UCSD-AML1 (cell line): ENCODE data around the gene CASP3.
A peak's percentile ranks its signal among the peaks of the same experiment; 100 is the strongest.

Experiments
- DNase-seq: peaks from one replicate; lab custom pipeline; 2025; ENCODE audit not compliant: unreplicated experiment; lab: John Stamatoyannopoulos, UW

CASP3 gene

GRCh38 chr4:184649026-184649970, at the start of gene CASP3, which contains the start of gene PRIMPOL:
Gene CASP3, minus strand, starts transcription at chr4:184649447. Its CDS starts 10,994 bp downstream, at chr4:184638453.
Gene PRIMPOL, plus strand, starts transcription at chr4:184649738. Its CDS starts 7,403 bp downstream, at chr4:184657141.
- DNase-seq, result peak; percentile 98

GRCh38 chr4:184697956-184698355, 48.7 kb upstream of the CASP3 start:
- DNase-seq, result no peak

- no peak for DNase-seq
These were observed 46.1 kb upstream of the CASP3 start for GRCh38 chr4:184695178-184695896.

GRCh38 chr4:184694412-184694956, 45.2 kb upstream of the CASP3 start:
- no peak for DNase-seq

GRCh38 chr4:184693056-184693455, 43.8 kb upstream of the CASP3 start:
- no peak for DNase-seq

GRCh38 chr4:184689681-184690080, 40.4 kb upstream of the CASP3 start:
- no peak for DNase-seq

GRCh38 chr4:184688447-184688846, 39.2 kb upstream of the CASP3 start:
- no peak for DNase-seq

- no peak for DNase-seq
These were observed 38.8 kb upstream of the CASP3 start for GRCh38 chr4:184688005-184688404.

- DNase-seq, result peak; percentile 38
These were observed 35.4 kb upstream of the CASP3 start for GRCh38 chr4:184684491-184685189.

GRCh38 chr4:184681916-184682315, 32.7 kb upstream of the CASP3 start:
- DNase-seq, result no peak

- no peak for DNase-seq
These were observed 31.5 kb upstream of the CASP3 start for GRCh38 chr4:184680698-184681097.

GRCh38 chr4:184675821-184676492, 26.7 kb upstream of the CASP3 start:
- DNase-seq, result no peak

GRCh38 chr4:184675018-184675417, 25.8 kb upstream of the CASP3 start:
- no peak for DNase-seq

GRCh38 chr4:184674011-184674410, 24.8 kb upstream of the CASP3 start:
- no peak for DNase-seq

GRCh38 chr4:184672741-184673140, 23.5 kb upstream of the CASP3 start:
- no peak for DNase-seq

- DNase-seq, result no peak
These were observed 21.9 kb upstream of the CASP3 start for GRCh38 chr4:184671101-184671500.

- no peak for DNase-seq
These were observed 20.0 kb upstream of the CASP3 start for GRCh38 chr4:184669251-184669650.

- no peak for DNase-seq
These were observed 19.4 kb upstream of the CASP3 start for GRCh38 chr4:184668511-184669114.

- DNase-seq, result no peak
These were observed 18.8 kb upstream of the CASP3 start for GRCh38 chr4:184668096-184668495.

- no peak for DNase-seq
These were observed 17.4 kb upstream of the CASP3 start for GRCh38 chr4:184666670-184667069.
